T-helper 1 cell treated with Interleukin-12 subunit alpha and Interleukin-12 subunit beta and Interleukin-4 antibody, amounts not matched to agents 30 ng/mL and 1 ng/mL, for 36 hours (primary cell): ENCODE results near the gene POLR2M. TPM values are rescaled to one million over a fixed set of nuclear protein-coding genes. Genes with fewer than 3 reads are reported as not detected.

Source experiments
- intact Hi-C: fragments of 100-400 bp; cut with micrococcal nuclease; formaldehyde crosslinking; loops from one replicate; pipeline ENCODE4 v1.15.1; 2024
- total RNA-seq: library from RNA; stranded (reverse); gene quantifications from 2 replicates; pipeline ENCODE4 v1.2.3, GENCODE V29; 2022

The POLR2M gene
- total RNA-seq, 1 donor from 2014 or later, result 48.4 TPM

DNA sequence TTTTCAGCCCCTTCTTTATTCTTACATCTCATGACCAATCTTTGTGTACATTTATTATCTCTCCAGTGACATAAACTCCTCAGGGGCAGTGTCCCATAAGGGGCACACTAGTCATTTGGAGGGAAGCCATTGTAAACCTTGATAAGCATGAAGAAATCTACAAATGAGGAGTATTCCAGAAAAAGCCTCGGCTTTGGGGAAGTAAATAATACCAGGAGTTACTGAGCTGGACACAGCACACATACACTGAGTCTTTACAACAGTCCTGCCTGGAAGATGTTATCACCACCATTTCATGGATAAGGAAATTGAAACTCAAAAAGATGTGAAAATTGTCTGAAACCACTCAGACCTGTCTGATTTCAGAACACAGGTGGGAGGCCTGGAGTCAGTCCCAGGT, 15.4 kb upstream of the POLR2M start:
- intact Hi-C loops, result no loop called here

GRCh38 chr15:57692709-57693108, 13.8 kb upstream of the POLR2M start:
- intact Hi-C loops, result no loop called here

GRCh38 chr15:57694279-57694678, 12.2 kb upstream of the POLR2M start:
- intact Hi-C loops, result no loop called here

DNA sequence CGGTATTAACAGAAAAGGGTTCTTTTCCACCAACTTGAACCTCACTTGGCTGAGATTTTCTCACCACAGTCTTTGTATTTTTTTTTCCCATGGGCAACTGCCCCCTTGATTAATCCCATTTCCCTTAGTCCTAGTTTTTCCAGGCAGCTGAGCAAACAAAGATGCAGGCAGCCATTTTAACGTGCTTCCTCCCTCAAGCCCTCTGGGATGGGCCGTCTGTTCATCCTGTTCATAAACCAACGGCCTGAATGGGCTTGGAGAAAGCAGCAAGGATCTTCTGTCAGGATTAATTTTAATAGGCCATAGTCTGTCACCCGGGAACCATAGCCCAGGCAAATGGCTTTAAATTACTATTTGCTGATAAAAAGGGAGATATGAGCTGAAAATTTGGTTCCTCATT, 10.4 kb upstream of the POLR2M start:
- intact Hi-C loops, result no loop called here

DNA sequence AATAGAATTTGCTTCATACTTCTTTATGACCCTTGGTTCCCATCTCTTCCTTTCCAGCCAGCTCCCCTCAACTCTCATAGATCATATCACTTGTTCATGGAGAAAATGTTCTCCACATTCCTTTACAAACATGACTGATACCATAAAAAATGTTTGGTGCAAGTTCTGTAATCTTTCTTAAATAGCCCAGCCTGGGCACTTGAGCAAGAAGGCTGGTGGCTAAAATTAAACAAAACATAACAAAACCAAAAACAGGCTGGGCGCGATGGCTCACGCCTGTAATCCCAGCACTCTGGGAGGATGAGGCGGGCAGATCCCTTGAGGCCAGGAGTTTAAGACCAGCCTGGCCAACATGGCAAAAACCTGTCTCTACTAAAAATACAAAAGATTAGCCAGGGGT, 8.9 kb upstream of the POLR2M start:
- intact Hi-C loops, result no loop called here

- intact Hi-C loops, result no loop called here
These were observed 8.3 kb upstream of the POLR2M start for GRCh38 chr15:57698243-57698642.

DNA sequence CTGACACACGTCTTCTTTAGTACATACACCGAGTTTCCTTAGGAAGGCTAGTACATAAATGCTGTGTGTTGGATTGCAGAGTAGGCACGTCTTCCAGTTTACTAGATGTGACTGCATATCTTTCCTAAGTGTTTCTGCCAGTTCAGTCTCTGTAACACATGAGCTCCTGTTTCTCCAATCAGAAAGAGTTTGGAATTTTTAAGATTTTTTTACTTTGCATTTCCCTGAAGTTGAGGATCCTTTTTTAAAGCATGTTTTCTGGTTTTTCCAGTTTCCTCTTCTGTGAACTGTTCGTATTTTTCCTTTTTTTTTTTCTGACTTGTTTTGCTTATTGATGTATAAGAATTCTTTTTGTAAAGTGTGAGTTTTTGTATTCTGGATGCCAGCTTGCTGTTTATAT, 7.5 kb upstream of the POLR2M start:
- intact Hi-C loops, result no loop called here

DNA sequence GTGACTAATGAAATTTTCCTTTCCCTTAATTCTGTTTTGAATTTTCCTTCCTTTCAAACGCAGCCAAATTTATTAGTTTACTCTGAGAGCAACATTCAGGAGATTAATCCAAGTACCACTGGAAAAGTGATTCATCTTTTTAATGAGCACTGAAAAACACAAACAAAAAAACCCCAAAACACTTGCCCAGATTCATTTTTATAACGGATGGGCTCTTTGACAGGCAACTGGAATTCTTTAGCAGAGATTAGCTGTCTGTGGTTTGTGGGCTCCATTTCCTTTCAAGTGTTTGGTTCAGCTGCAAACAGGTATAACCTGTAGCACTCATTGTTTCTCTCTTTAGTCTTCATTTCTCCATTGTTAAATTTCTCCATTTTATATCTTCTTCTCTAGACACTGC, 3.1 kb upstream of the POLR2M start:
- intact Hi-C loops, result no loop called here

DNA sequence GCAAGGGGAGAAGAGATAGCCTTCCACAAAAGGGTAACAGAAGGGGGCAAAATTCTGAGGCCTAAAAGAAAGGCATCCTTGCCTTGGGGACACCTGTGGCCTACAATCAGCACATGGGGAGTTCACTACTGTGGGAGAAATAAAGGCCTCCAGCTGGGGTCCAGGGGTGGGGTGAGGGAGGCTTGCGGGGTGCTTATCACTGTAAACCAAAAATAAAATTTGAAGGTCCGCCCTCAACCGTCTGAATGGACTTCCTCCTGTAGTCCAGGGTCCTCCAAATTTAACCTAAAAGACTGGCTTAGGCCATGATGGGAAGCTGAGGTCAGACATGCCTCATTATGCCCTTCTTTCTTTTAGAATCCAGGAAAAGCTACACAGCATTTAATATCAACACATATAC, 2.1 kb upstream of the POLR2M start:
- intact Hi-C loops, result no loop called here

- intact Hi-C loops, result loop anchor here (1.0 to 5.0 kb wide), 5 partner anchors 65 to 1226 kb away; partner anchors contain the start of genes MINDY2, SLTM and TCF12
These were observed 639 bp upstream of the POLR2M start for GRCh38 chr15:57705746-57706404.

- intact Hi-C loops, result loop anchor here (5.0 kb wide), 1 partner anchor 1224 kb away; the partner anchor contains the start of gene SLTM
These were observed 1.5 kb downstream of the POLR2M start for GRCh38 chr15:57708047-57708446.

DNA sequence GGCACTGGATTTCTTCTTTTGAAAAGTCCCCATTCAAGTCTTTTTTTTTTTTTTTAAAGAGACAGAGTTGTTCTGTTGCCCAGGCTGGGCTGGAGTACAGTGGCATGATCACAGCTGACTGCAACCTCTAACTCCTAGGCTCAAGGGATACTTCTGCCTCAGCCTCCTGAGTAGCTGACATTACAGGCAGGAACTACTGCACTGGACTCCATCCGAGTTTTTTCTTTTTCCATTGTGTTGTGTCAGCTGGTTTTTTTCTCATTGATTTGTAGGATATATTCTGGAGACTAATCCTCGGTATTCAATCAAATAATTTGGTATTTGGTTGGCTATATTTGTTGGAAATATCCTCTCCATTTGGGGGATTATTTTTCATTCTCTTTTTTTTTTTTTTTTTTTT, 11.8 kb downstream of the POLR2M start:
- intact Hi-C loops, result no loop called here

- intact Hi-C loops, result no loop called here
These were observed 14.4 kb downstream of the POLR2M start for GRCh38 chr15:57720867-57721266.

- intact Hi-C loops, result no loop called here
These were observed 19.9 kb downstream of the POLR2M start for GRCh38 chr15:57726411-57726810.

DNA sequence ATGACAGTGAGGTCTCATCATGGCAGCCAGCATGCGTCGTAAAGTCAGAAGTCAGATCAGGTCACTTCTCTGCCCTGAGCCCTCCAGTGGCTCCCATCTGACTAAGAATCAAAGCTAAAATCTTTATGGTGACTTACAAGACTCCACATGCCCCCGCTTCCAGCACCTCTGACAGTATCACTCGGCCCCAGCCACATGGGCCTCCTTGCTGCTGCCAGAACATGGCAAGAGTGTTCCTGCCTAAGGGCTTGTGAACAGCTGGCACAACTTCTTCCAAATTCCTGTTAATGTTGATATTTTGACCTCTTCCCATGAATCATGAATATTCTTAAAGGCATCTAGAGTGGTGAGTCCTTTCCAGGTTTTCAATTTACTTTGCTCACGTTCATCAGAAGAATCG, 20.5 kb downstream of the POLR2M start:
- intact Hi-C loops, result no loop called here

DNA sequence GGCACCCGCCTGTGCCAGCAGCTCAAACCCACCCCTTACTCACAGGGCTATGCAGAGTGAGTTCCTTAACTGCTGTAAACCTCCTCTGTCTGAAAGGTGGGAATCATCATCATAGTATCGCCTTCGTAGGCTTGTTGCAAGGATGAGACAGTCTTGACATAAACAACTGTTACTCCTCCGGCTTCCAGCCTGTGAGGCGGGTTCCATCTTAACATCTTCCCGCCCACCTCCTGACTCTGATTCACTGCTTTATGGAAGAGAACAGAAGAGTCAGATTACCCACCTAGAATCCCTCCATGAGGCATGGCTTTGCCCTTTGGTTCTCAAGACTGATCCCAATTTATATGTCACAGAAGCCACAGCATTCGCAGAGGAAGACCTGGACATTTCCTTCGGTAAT, 21.9 kb downstream of the POLR2M start:
- intact Hi-C loops, result no loop called here

DNA sequence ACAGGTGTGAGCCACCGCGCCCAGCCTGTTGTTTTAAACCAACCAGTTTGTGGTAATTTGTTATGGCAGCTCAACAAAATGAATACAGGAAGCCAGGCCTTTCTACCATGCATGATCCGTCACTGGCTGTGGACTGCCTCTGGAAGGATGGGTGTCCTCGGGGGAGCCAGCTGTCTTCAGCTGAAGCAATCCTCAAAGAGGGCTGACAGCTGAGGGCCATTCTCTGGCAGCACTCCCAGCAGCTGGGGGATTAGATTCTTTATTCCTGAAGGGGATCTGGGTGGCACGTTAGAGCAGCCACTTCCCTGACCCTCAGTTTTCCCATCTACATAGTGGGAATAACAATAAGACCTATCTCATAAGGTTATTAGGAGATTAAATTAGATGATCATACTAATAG, 24.4 kb downstream of the POLR2M start:
- intact Hi-C loops, result loop anchor here (5.0 kb wide), 2 partner anchors 336 to 451 kb away; partner anchors contain the start of gene ALDH1A2

DNA sequence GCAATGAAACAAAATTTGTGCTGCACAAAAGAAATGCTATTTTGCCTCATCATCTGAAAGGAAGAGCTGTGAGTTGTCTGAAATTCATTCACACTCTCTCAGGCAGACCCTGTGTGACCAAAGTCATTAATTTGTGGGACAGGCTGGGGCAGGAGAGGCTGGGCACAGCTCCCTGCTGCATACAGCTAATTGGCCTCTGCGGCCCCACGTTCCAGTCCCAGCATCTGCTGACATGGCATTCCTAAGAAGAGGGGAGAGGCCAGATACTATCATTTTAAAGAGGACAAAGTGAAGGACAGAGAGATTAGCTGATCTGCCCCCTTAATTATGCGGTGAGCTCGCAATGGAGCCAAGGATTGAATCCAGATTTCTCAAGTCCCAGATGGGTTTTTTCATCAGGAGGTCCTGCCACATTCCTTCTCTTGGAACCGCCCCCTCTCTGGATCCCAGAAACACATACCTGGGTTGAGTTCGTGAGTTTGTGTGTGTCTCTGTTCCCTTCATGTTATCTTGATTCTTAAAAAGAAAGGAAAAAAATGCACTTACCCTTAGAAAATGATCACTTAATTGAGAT, 25.1 kb downstream of the POLR2M start:
- intact Hi-C loops, result loop anchor here (1.0 to 5.0 kb wide), 4 partner anchors 130 to 451 kb away; partner anchors contain the start of gene ALDH1A2

GRCh38 chr15:57732526-57733331, 26.2 kb downstream of the POLR2M start:
- intact Hi-C loops, result loop anchor here (1.0 to 5.0 kb wide), 4 partner anchors 129 to 450 kb away; partner anchors contain the start of gene ALDH1A2

DNA sequence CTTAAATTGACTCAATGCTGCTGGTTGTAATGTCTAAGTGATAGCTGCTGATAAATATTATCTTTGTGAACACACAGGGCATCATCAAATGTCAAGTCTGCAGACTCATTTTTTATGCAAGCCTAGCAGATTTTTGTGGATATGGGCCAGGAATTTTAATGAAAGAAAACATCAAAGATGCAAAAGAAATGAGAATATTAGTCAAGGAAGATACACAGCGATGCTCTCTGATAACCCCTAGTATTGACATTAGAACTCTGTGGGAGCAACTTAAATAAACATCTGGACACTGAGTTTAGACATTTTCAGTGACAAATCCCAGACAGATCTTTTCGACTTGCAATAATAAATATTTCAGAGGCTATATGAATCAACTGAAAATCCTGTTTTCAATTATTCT, 28.3 kb downstream of the POLR2M start:
- intact Hi-C loops, result loop anchor here (5.0 kb wide), 2 partner anchors 332 to 447 kb away; partner anchors contain the start of gene ALDH1A2

DNA sequence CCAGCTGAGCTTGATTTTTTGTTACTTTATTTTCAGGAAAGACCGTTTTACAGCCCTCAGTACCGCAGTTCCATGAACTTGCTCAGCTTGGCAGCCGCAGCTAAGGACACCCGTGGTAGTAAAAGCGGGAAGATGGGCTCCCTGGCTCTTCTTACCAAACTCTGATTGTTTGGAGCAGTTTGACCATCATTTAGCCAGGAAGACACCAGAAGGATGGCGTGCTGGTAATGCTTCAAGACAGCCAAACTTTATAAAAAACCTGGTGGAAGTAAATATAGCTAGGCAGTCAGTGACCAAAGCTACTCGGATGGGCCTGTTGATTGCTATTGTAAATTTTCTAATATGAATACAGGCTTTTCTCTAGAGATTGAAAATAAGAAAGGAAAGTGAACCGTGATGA, 28.9 kb downstream of the POLR2M start:
- intact Hi-C loops, result no loop called here

GRCh38 chr15:57735891-57736290, 29.4 kb downstream of the POLR2M start:
- intact Hi-C loops, result no loop called here
